HG03521 (cell line): ENCODE data around the gene SLX9.
"Not testable (repeated sequence)": the region's sequence is repeated elsewhere in the genome, so short reads cannot be mapped to it uniquely, and the experiment has no call there.

Experiments
- ATAC-seq: cut with Tn5 transposase; IDR thresholded peaks from one replicate; pipeline ENCODE4 v1.9.1; 2021; ENCODE audit warnings: mild to moderate bottlenecking, moderate library complexity; ENCODE audit not compliant: unreplicated experiment

SLX9 gene

DNA sequence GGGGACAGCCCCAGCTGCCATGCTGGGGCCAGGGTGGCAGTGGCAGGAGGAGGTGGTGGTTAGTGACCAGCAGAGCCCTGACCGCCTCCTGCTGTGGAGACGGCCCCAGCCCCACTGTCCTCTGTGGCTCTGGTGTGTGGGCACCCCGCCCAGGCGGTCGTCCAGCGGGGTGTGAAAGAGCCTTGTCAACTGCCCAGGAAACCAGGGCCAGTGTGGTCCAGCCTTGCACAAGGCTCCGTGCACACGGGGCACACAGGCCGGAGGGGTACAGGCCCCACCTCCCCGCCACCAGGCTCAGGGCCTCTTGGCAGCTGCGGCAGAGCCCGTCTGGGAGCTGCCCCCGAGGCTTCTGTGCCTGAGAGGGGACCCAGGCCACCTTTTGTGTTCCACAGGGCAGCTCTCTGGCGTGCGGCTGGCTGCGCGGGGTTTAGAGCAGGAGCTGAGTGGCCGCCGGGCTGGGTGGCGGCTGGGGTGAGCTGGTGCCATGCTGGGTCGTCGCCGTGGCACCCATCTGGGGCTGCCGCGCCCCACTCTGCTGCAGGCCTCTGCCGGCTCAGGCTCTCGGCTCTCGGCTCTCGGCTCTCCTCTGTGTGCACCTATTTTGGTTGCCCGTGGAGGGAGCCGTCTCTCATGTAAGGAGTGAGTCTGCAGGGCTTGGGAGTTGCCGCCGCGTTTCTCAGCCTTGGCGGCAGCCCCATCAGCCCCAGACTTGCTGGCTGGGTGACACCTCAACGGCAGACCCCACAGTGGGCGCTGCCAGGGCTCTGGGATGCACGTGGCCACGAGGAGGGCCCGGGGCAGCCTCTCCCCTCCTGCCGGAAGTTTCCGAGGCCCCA is 36.1 kb downstream of the SLX9 start:
- ATAC-seq = no peak

GRCh38 chr21:44976556-44977393 is 36.9 kb downstream of the SLX9 start:
- ATAC-seq = not testable (repeated sequence)

DNA sequence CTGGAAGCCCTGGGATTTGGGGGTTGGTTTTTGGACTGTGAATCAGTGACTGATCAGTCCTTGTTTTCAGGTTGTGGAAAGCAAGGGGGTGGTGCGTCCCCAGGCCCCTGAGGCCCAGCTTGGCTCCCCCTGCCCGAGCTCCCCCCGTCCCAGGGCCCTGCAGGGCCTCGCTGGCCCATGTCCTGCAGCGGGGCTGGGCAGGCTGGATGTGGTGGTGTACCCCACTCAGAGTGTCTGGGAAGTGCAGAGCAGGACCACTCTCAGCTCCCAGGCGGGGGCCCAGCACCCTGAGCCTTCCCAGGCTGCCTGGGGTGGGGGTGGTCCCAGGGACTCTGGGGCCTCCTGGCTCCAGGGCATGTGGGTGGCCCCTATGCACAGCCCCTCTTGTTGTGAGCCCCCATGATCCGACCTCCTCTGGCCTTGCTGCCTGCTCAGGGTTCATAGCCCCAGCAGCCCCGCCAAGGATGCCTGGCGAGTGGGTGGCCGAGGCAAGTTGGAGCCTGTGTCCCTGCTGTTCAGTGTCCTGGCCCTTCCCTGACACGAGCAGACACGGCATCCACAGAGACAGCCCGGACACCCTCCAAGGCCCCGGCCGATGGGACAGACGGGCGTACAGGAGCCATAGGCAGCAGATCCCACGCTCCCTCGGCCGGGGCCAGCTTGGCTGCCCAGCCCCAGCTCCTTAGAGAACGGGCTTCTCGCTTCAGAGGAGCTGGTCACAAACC is 37.9 kb downstream of the SLX9 start:
- ATAC-seq = no peak

DNA sequence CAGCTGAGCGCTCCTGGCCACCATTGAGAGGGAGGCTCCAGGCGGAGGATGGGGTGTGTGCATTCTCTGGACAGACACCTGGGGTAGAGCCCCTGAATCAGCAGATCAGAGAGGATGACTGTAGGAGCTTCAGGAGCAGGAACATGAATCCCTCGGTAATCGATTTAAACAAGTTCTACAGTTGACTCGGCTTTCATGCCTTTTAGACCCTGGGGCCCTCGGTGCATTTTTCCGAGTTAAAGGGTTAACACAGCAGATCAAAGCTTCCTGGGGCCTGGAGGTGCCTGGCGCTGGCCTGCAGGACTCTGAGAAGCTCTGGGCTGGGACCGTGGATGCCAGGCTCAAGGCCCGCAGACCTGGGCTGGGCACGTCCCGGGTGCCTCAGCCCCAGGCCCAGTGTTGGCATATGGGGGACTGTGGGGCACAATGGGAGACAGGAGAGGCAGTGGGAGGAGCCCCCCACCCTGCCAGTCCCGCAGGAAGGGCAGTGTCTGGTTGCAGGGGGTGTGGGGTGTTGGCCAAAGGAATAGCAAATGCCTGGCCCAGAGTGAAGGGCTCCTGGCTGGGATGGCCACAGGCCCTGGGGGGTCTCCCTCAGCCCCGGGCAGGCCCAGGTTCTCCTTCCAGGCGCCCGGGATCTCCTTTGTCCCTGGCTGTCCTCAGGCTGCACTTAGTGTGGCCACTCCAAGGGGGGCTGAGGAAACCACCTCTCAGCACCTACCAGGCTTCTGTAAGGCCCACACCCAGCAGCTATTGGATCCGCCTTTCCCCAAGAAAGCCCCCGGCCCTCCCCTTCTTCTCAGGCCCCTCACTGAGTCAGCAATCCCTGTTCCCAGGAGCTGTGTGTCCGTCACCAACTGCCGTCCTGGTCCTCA is 40.1 kb downstream of the SLX9 start:
- ATAC-seq = no peak

DNA sequence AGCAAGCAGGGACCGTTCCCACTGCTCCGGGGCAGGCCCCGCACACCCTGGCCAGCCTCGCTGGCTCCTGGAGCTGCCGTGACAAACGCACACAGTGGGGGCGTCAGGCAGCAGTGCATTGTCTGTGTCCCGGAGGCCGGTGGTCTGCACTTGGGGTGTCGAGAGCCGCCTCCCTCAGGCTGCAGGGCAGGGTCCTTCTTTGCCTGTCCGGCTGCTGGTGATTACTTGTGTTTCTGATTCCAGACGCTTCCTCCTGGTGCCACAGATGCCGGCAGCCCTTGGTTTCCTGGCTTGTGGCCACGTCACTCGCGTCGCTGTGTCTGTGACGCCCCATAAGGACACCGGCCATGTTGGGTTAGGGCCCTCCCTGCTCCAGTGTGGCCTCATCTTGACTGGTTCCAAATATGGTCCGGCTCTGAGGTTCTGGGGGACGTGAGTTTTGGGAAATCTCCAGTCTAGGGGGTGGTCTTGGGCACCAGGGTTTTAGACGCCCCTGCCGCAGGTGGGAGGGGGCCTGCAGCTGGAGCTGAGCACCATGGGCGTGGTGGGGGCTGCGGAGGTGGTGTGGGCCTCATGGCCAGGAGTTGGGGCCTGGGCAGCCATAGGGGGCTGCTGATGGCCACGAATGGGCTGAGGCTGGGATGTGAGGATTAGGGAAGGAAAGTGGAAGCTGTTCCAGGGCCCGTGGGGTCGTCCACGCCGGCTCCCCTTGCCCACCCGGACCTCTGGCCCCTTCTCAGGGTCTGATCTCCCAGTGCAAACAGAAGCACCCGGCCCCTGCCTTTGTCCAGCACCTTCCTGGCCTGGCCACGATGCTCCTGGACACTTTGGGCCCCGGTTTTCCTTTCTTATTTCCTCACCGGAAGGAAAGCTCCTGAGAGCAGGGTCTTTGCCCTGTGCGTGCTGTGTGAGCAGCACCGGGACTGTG is 41.0 kb downstream of the SLX9 start:
- no peak for ATAC-seq

- ATAC-seq = no peak
Observed at GRCh38 chr21:44982558-44983250, 42.9 kb downstream of the SLX9 start.

DNA sequence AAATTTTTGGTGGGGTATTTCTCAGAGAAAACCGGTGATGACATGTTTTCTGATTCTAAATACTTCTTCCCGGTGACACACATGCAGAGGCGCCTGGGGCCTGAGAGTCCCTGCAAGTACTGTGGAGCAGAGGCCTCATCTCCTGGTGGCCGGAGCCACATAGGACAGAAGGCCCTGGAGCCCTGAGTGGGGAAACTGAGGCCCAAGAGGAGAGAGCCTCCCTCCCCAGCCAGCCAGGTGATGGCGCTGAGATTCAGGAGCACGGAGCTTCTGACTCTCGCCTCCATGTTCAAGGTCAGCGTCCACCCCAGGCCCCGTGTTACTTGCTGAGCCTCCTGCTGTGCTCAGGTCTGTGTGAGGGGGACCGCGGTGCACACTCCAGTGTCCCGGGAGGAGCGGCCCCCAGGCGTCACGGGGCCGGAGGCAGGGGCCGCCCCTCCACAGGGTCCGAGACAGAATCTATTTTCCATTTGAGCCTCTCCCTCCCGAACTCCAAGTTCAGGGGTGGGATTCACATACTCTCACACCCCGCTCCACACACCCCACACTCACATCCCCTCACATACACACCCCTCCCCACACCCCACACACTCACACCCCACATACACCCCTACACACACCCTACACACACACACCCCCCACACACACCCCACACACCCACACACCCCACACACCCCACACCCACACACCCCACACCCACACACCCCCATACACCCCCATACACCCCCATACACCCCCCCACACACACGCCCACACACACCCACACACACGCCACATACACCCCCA is 43.8 kb downstream of the SLX9 start:
- ATAC-seq = no peak

GRCh38 chr21:44984428-44984791 is 44.6 kb downstream of the SLX9 start:
- ATAC-seq = no peak

GRCh38 chr21:44984792-44985440 is 45.1 kb downstream of the SLX9 start:
- no peak for ATAC-seq

GRCh38 chr21:44985441-44986401 is 45.9 kb downstream of the SLX9 start:
- ATAC-seq = no peak

GRCh38 chr21:44986471-44987291 is 46.9 kb downstream of the SLX9 start:
- no peak for ATAC-seq

- no peak for ATAC-seq
Observed at GRCh38 chr21:44987301-44987885, 47.6 kb downstream of the SLX9 start.

DNA sequence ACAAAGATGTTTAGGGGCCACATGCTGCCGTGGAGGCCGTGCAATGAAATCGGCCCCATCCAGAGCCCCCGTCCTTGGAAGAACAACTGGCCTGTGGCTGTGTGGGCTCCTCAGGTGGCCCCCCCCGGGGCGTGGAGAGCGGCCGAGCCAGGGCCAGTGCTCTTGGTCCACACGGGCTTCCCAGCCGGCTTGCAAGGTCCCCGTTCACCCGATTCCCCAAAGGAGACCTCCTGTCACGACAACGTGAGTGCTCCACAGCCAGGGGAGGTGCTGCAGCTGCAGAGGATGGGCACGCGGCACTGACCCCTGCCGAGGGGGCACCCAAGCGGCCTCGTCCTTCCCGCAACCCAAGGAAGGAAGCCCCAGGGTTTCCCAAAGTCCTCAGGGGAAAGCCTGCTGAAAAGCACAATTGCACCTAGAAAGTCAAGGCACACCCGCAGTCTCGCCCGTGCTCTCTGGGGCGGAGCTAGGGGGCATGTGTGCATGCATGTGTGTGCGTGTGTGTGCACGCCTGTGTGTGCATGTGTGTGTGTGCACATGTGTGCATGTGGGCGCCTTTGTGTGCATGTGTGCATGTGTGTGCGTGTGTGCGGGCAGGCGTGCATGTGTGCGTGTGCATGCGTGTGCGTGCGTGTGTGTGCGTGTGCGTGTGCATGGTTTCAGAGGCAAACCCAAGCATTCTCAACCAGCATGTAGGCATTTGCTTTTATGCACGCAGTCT is 48.2 kb downstream of the SLX9 start:
- no peak for ATAC-seq
